KBM-7 (cell line): ENCODE results near the gene LYPD6B.

Source experiments
- DNase-seq: peaks from one replicate; pipeline ENCODE4 v3.0.0-alpha.2; 2015
- in situ Hi-C: fragments of 300-500 bp; cut with MboI; formaldehyde crosslinking; loops from 2 replicates; pipeline ENCODE4 v1.14.3; 2020; ENCODE audit warnings: low sequenced_read_pairs, low pct_unique_long_range_greater_than_20kb, mixed read lengths

Gene LYPD6B, protein sequence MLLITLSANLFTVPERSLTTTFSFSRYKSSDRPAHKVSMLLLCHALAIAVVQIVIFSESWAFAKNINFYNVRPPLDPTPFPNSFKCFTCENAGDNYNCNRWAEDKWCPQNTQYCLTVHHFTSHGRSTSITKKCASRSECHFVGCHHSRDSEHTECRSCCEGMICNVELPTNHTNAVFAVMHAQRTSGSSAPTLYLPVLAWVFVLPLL

DNA sequence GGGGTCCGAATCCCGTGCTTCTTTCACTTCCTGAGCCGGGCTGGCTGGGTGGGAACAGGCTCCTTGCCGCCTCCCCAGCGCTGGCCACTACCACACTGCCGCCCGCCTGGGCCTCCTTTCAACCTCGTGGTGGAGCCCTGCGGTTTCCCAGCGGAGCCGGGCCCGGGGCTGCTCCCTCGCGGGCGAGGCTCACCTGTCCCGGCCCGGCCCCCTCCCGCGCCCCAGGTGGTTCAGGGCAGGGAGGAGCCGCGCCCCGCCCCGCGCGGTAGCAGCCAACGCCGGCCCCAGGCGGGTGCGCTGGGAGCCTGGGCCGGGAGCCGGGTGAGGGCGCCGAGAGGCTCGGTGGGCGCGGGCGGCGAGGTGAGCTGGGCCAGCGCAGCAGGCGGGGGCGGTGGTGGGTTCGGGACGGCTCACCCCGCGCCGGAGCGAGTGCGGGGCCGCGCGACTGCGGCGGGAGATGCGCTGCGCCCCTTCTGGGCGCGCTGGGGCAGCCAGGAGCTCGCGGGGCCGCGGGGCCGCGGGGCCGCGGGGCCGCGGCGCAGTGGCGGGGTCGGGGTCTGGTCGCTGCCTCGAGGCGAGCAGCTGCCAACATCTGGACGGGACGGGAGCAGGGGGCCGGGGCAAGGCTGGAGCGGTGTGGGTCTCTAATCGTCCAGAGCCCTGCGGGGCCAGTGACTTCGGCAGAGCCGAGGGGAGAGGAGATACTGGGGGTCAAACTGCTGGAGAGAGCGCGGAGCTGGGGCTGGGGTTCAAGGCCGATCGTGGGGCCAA is at the start of gene LYPD6B:
TSS of gene LYPD6B (plus strand) at position 258 of the 771 bp plus-strand sequence. CDS start 92,250 bp downstream, outside the sequence.
- DNase-seq, result no peak
- in situ Hi-C loops, result no loop called here

DNA sequence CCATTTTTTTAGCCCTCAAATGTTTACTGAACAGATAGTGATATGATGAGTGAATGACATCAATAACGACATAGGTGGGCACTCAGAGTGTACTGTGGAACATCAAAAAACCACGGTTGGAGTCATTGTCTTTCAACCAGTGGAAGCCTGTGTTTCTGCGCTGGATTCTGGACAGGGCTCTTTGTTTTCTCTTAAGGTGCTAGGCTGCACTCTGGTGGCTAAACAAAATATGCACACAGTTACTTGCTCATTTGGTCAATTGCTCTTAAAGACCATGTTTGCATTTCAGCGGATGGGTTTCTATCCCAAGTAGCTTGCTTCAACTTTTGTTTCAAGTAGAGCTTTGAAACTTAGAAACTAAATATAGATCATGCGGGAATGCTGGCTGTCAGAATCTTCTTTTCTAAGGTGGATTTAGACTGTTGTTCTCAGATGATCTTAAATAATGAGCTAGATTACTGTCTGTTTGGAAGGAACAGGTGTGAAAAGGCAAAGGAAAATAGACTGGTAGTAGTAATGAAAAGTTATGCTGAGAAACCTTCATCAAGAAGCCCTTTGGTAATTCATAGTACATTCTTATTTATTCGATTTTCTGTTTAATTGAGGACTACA is 48.5 kb upstream of the LYPD6B start:
- peak; percentile 87 for DNase-seq
- in situ Hi-C loops, result loop anchor here (25.0 kb wide), 1 partner anchor 428 kb away; no protein-coding TSS in a partner anchor

DNA sequence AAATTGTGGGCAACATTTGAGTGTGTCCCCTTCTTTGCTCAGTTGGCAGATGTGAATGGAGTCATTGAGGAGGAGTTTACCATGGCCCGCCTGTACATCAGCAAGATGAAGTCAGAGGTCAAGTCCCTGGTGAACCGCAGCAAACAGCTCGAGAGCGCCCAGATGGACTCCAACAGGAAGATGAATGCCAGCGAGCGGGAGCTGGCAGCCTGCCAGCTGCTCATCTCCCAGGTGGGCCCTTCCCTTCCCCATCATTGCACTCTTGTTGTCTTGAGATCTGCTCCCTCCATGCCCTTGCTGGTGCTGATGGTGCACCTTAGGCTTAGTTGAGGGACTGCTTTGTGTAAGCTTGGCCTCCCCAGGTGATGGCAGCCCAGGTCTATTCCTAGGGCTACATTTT is 47.5 kb upstream of the LYPD6B start:
- in situ Hi-C loops, result loop anchor here (25.0 kb wide), 1 partner anchor 429 kb away; no protein-coding TSS in a partner anchor
- DNase-seq, result no peak

DNA sequence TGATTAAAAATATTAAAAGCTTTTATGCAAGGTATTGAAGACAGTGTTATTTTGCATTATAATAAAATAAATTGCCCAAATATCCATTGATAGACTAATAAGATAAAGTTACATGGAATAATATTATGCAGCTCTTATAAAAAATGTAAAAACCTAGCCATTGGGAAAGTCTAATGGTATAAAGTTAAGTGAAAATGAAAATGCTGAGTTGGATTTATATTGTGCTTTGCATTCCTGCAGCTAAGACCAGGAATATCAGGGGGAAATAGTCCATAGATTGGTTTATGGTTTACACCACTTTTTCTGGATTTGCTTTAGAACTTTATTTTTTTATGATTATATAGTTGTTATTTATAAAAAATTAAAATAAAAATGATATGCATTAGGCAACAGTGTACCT is 46.1 kb upstream of the LYPD6B start:
- DNase-seq, result no peak
- in situ Hi-C loops, result loop anchor here (25.0 kb wide), 1 partner anchor 430 kb away; no protein-coding TSS in a partner anchor

DNA sequence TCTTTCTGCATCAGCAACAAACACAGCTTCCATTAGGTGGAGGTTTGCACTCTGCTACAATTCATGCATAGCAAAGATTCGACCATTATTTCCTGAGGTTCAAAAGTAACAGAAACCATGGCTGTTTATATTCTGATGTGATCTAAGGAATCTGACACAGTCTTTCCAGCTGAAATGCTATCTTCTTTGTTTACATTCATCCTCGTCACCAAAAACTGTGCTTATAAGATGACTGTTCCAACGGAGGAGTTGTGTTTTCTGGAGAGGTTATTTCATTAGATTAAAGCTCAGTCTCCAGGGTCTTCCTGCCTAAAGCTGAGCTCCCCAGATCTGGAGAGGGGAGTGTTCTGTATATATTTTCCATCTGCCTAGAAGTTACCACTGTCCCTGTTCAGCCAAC is 45.1 kb upstream of the LYPD6B start:
- in situ Hi-C loops, result loop anchor here (25.0 kb wide), 1 partner anchor 431 kb away; no protein-coding TSS in a partner anchor

DNA sequence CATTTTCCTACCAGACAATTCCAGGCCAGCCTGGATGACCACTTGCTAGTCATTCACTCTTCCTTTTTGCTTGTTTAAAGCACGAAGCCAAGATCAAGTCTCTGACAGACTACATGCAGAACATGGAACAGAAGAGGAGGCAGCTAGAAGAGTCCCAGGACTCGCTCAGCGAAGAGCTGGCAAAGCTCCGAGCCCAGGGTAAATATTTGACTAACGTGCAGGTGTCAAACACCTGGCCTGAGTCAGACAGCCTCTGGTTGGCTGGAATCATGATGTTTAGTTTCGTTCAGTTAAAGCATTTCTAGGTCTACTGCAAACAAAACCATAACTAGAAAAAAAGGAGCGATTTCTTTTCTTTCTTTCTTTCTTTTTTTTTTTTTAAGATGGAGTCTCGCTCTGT is 44.2 kb upstream of the LYPD6B start:
- in situ Hi-C loops, result loop anchor here (25.0 kb wide), 1 partner anchor 432 kb away; no protein-coding TSS in a partner anchor

More for the DNA sequence above, 45.1 kb upstream of the LYPD6B start:
- no peak for DNase-seq

DNA sequence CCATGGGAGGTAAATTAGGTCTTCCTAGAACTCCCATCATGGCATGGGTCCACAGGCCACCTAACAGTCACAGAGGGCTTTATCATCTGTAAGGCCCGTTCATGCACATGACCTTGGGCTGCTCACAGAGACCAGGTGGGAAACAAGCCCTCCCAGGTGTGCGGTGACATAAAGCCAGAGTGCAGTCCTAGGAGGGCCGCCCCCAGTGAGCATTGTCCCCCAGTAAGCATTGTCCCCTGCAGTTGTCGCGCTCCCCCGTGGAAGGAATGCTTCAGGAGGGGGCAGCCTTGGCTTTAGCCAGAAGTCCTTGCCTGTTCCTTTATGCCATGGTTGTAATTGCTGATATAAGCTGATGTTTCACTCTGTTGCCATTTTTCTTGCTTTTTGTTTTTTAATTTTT is 41.7 kb upstream of the LYPD6B start:
- in situ Hi-C loops, result loop anchor here (25.0 kb wide), 1 partner anchor 435 kb away; no protein-coding TSS in a partner anchor
- no peak for DNase-seq

More for the DNA sequence above, 44.2 kb upstream of the LYPD6B start:
- no peak for DNase-seq

DNA sequence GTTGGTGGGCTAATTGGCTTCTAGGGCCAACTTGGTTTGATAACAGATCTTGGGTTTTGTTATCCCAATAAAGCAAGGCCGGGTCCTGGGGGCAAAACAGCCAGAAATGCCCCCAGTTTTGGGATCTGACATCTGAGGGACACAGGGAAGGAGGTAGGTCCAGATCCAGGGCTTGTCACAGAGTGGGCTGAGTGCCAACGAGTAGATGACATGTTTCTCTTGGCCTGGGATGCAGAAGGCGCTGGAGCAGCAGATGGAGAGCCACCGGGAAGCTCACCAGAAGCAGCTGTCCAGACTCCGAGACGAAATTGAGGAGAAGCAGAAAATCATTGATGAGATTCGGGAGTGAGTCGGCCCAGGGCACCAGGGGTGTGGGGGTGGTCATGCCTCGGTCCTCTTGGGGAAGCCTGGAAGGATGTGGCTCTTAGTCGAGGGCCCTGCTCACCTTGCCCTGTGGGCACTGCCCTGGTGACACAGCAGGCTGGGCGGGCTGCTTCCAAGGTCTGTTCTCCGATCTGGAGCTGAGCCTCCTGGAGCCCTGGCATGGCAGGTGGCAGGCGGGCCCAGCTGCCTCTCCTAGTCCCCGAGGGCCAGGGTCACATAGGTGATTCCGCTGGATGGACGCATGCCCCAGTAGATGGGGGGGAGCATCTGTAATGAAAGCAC is 40.2 kb upstream of the LYPD6B start:
- in situ Hi-C loops, result loop anchor here (25.0 kb wide), 1 partner anchor 436 kb away; no protein-coding TSS in a partner anchor
- no peak for DNase-seq

DNA sequence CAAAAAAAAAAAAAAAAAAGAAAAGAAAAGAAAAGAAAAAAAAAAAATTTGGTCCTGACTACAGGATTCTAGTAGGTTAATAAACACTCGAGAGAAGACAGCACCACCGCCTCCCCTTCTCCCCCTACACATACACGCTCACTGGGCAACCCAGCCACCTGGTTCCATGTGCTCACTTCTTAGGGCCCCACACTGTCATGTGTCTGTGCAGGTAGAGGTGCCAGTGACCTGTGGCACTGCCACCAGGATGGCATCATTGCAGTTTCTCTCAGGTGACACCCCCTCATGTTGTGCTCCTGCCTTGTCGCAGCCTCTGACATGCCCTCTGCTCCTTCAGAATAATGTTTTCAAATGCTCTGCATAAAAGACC is 39.7 kb upstream of the LYPD6B start:
- in situ Hi-C loops, result loop anchor here (25.0 kb wide), 1 partner anchor 437 kb away; no protein-coding TSS in a partner anchor
- no peak for DNase-seq

DNA sequence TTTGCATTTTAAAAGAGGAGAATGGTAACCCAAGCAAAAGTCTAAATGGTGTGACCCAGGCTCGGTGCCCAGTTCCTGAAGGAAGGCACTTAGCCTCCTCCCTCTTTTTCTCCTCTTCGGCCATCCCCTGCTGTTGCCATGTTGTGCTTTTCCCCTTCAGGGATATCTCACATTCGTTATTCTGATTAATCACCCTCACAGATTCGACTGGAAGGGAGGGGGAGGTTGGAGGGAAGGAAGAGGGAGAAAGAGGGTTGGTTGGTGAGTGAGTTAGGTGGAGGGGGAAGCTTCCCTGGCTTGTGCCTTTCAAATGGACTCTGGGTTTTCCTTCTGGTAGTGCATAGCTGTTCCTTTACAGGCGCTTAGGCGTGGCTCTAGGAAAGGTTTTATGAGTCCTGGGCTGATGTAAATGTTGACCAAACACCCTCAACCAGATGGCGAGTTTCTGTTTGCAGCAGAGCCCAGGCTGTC is 39.0 kb upstream of the LYPD6B start:
- DNase-seq, result no peak
- in situ Hi-C loops, result loop anchor here (25.0 kb wide), 1 partner anchor 437 kb away; no protein-coding TSS in a partner anchor

DNA sequence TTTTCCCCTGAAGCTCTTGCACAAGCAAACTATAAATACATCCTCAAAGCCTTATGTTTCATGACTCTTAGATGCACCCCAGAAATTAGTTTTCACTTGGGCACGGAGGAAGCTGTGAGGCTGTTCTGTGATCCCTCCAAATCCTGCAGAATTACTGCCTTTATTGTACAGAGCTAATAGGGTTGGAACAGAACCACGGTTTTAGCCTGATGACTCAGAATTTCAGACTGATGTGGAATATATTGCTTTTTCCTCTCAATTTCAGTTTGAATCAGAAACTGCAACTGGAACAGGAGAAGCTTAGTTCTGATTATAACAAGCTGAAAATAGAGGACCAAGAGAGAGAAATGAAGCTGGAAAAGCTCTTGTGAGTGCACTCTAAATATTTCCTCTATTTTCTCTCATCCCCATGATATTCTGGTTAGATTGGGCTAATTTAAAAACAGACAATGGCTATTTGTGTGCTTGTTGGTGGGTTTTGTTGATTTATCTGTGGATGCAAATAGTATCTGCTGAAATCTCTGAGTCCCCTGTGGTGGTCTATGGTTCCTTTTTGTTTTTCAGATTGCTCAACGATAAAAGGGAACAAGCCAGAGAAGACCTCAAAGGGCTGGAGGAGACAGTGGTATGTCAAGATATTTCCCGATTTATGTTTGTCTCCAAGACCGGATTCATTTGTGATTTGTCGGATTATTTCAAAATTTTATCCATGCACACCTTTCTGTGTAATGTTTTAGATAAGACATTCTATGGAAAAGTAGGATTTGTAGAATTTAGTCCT is 38.2 kb upstream of the LYPD6B start:
- in situ Hi-C loops, result loop anchor here (25.0 kb wide), 1 partner anchor 562 kb away; no protein-coding TSS in a partner anchor
- no peak for DNase-seq

DNA sequence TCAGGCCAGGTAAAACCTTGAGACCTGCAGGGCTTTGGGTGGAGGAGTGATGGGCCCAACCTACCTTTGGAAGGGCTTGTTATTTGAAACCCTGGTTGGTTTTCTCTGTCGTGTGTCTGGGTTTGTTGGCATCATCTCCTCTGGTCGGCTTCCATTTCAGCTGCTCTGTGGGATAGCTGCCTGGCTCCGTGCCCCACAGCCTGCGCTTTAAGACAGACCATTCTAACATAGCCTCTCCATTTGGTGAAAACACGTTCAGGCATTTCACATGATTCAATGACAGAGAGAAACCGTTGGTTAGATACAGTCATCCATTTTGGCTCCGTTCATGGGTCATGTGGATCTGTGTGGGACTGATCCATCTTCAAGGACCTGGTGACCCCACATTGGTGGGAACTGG is 37.0 kb upstream of the LYPD6B start:
- in situ Hi-C loops, result loop anchor here (25.0 kb wide), 1 partner anchor 561 kb away; no protein-coding TSS in a partner anchor
- no peak for DNase-seq

DNA sequence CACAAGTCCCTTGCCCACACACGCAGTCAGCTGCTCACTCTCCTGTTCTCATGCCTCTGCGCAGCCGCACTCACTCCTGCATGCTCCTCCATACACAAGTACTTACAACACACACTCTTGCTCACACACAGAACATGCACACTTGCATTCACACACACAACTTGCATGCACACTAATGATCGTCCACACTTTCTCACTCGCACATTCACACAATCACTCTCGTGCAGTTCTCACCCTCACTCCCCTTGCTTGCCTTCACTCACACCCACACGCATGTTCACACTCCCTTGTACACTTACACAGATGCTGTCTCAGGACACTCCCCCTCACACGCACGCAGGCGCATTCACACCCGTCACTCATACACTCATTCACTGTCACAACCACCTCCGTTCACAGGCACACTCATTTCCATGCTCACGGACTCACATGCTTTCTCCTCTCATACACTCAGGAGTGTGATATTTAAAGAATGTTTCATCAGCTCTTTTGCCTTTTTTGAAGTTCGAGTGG is 36.1 kb upstream of the LYPD6B start:
- DNase-seq, result no peak
- in situ Hi-C loops, result loop anchor here (25.0 kb wide), 1 partner anchor 560 kb away; no protein-coding TSS in a partner anchor

DNA sequence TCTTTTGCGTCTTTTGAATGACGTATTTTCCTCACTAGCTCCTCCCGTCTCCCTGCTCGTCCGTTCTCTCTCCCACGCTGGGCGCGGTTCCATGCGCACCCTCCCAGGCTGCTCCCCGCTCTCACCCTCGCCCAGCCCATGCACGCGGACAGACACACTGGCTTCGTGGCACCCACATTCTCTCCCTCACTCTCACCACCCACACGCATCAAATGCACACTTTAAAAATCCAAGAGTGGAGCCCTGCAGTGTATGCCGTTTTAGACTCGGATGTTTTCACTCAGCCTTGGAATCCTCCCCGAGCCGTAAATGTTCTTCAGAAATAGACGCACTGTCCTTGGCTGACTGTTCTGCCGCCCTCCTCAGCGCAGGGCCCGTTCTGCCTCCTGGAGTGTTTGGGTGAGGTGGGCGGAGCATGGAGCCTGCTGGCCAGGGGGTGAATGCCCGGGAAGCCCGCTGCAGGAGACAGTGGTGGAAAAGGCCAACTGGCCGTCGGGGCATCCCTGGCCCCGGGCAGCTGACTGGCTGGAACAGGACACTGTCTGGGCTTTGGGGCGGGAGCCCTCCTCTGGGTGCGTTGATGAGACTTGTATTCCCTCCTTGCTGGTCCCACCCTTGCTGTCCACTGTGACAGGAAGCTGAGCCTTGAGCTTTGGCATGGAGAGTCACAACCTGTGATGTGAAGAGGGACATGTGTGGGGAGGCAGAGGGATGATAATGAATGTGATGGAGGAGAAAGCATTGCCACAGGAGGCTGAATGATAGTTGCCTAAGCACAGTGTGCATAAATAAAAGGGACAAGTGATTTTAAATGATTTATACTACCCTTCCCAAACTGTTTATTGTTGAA is 35.4 kb upstream of the LYPD6B start:
- in situ Hi-C loops, result loop anchor here (25.0 kb wide), 1 partner anchor 559 kb away; no protein-coding TSS in a partner anchor
- no peak for DNase-seq

DNA sequence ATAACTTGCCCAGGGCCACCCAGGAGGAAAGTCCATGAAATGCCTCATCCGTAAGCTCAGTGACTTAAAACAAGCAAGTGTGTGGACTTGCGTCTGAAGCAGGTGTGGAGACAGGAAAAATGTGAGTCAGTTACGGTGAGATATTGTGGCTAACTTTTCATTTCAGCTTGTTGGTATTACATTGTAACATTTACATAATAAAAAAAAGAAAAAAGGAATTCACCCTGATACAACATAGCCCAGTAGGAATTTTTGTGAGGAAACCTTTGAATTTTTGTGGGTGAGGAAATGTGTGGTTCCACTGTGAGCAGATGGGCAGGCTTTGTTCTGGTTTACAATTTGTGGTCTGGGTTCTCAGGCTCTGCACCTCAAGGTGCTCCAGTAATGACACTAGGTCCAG is 33.7 kb upstream of the LYPD6B start:
- in situ Hi-C loops, result loop anchor here (25.0 kb wide), 1 partner anchor 557 kb away; no protein-coding TSS in a partner anchor

DNA sequence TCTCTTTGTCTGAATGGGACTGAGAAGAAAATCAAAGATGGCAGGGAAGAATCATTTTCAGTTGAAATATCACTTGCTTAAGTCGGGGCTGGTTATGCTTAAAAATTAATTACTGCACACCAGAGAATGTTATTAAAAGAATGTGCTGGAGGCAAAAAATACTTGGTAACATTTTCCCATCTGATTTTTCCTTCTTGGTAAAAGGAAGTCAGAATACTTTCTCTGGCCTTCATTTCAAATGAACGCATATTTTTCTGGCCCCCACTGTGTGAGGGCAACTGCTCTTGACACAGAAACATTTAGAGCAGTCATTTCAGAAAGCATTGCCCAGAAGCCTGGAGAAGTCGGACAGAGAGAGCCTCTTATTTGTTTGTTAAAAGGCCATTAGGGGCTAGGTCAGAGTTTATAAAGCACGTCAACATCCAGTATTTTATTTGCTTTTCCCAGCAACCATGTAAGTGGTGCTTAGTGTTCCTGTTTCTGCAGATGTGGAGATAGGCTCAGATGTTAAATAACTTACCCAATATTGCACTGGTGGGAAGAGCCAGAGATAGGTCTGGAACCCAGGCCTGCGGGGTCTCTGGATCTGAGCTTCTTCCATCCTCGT is 32.9 kb upstream of the LYPD6B start:
- in situ Hi-C loops, result loop anchor here (25.0 kb wide), 1 partner anchor 557 kb away; no protein-coding TSS in a partner anchor
- no peak for DNase-seq

More for the DNA sequence above, 33.7 kb upstream of the LYPD6B start:
- DNase-seq, result no peak
